NCI-H2171 treated with DMSO at 0.1 percent for 48 hours (cell line): ENCODE measurements around the gene GPD1.
A peak's percentile ranks its signal among the peaks of the same experiment; 100 is the strongest.
"Not testable (repeated sequence)": the region's sequence is repeated elsewhere in the genome, so short reads cannot be mapped to it uniquely, and the experiment has no call there.

Experiments used
- DNase-seq: peaks from one replicate; lab custom pipeline; 2025; lab: John Stamatoyannopoulos, UW

The GPD1 gene

DNA sequence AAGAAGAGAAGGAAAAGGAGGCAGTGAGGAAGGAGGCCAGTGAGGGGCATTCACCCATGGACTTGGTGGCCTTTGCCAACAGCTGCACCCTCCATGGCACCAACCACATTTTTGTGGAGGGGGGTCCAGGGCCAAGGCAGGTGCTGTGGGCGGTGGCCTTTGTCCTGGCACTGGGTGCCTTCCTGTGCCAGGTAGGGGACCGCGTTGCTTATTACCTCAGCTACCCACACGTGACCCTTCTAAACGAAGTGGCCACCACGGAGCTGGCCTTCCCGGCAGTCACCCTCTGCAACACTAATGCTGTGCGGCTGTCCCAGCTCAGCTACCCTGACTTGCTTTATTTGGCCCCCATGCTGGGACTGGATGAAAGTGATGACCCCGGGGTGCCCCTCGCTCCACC lies 30.1 kb upstream of the GPD1 start:
- DNase-seq, result no peak

DNA sequence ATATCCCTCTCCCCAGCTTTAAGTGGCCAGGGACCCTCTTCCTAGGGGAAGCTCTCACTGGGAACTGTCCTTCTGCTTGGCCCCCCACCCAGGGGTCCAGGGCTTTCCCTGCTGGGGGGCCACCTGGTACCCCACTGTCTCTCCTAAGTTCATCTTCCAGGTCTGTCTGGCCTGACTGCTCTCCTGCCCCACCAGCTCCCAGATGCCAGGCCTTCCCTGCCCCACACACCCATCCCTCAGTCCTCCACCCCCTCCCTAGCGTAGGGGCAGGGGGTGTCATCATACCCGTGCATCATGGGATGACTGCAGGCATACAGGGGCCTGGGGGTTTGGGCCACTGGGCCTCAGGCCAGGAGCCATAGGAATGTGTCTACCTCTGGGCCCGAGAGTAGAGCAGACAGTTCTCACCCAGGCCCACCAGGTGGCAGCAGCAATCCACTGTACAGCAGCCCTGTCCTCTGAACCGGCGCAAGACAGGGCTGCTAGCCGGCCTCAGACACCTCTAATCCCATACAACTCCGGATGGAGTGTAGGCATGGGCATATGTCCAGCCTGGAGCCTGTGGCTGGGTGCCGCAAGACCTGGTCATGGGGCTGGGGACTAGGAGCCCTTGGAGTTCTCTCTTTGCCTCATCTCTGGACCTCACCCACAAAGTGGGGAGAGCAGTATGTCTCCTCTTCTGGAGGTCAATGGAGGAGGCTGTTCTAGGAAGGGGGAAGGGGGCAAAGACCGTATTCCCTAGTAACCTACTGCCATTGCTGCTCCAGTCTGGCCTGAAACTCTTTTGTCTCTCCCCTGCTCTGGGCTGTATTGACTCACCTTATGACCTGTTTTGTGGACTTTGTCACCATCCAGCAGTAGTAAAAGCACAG lies 28.6 kb upstream of the GPD1 start:
- DNase-seq, result peak; percentile 60

DNA sequence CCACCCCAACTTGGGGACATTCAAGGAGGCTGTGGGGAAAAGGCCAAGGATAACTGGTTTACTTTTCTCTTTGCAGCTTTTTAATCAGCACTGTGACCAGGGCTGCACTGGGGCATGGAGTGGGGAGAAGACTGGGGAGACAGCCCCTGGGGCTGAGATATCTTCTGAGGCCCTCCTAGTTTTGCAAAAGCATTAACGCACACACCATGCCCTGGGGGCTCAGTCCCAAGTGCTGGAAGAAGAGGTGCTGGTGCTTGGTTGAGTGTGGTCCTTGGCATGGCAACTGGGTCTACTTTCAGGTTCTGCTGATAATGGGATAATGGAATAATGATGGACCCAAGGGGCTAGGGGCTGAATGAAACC lies 28.0 kb upstream of the GPD1 start:
- DNase-seq, result no peak

DNA sequence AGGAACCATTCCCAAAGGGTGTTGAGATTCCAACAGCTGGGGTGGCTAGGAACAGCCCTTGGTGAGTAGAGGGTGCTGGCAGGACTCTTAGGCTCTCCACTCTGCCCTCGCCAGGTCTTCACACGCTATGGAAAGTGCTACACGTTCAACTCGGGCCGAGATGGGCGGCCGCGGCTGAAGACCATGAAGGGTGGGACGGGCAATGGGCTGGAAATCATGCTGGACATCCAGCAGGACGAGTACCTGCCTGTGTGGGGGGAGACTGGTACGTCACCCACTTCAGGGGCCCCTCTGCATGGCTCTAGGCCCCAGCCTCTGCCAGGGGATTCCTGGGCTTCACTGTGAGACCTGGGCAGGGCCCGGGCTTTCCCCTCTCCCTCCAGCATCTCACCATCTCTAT lies 26.7 kb upstream of the GPD1 start:
- no peak for DNase-seq

DNA sequence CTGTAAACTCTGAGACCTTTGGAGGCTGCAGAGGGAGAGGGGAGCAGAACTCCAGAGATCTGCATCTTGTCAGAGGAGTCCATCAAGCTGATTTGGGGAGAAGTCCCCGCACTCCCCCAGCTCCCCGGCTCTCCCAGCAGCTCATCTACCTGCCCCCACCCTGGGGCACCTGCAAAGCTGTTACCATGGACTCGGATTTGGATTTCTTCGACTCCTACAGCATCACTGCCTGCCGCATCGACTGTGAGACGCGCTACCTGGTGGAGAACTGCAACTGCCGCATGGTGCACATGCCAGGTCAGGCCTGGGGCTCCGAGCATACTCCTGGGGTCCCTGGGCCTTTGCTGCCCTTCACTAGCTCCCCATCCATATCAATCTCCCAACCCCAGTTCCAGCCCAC lies 25.5 kb upstream of the GPD1 start:
- DNase-seq, result no peak

DNA sequence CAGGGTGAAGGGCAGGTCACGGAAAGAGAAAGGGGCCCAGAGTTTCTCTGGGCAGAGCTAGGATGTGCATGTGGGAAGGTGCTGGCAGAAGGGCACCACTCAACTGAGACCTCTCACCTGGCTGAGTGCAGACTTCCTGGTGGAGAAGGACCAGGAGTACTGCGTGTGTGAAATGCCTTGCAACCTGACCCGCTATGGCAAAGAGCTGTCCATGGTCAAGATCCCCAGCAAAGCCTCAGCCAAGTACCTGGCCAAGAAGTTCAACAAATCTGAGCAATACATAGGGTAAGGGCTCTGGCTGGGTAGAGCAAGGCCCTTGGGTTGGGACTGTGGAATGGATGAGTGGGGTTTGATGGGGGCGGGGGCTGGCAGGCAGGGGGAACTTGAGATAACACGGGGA lies 24.0 kb upstream of the GPD1 start:
- no peak for DNase-seq

DNA sequence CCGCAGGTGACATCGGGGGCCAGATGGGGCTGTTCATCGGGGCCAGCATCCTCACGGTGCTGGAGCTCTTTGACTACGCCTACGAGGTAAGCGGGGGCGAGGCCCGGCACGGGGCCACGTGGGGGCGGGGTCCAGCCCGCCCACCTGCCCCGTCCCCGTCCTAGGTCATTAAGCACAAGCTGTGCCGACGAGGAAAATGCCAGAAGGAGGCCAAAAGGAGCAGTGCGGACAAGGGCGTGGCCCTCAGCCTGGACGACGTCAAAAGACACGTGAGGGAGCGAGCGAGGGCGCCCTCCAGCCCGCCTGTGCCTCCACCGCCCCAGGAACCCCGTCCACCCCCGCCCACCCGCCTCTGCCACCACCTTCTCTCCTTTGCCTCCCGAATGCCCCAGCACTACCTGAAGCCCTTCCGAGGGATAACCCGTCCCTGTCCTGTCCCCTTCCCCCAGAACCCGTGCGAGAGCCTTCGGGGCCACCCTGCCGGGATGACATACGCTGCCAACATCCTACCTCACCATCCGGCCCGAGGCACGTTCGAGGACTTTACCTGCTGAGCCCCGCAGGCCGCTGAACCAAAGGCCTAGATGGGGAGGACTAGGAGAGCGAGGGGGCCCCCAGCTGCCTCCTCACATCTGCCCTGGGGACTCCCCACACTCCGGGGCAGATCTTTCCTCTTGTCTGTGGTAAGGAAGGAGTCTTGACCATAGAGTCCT lies 22.6 kb upstream of the GPD1 start:
- DNase-seq, result no peak

DNA sequence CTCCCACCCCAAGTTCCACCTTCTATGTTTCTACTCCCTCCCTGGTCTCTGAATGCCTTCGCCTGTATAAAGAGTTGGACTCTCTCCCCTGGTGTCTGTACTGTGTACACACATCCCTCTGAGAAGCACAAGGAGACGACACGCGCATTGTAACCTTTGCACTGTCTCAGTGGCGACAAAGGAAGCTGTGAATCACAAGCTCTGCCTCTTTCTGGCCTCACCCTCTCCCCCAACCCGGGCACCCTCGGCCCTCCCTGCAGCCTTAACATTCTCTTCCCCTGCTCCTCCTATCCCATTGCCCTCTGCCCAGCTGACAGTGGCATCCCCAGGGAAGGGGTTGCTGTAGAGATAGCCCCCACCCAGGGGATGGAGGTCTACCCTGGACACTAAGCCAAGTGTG lies 21.2 kb upstream of the GPD1 start:
- DNase-seq, result no peak

DNA sequence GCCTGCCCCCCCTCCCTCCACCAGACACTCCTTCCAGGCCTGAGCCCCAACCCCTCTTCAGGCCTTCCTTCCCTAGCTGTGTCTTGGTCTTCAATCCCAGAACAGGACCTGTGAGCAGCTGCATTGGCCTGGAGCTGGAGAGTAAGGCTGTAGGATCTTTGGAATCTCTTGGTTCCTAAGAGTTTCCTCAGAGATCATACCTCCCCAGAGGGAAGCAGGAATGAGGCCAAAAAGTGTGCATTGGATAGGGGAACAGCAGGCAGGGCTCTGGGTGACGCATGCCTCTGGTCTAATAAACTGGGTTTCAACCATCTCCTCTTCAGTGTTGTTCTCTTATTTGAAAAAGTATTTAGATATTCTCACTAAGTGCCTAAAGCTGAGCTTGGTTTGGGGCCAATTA lies 20.5 kb upstream of the GPD1 start:
- no peak for DNase-seq

DNA sequence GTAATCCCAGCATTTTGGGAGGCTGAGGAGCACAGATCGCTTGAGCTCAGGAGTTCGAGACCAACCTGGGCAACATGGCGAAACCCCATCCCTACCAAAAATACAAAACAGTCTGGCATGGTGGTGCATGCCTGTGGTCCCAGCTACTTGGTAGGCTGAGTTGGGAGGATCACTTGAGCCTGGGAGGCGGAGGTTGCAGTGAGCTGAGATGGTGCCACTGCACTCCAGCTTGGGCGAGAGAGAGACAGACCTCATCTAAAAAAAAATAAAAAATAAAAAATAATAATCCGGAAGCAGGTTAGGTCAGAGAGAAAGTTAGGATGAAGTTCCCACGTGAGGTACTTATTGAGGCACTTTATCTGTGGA lies 19.4 kb upstream of the GPD1 start:
- DNase-seq, result not testable (repeated sequence)

DNA sequence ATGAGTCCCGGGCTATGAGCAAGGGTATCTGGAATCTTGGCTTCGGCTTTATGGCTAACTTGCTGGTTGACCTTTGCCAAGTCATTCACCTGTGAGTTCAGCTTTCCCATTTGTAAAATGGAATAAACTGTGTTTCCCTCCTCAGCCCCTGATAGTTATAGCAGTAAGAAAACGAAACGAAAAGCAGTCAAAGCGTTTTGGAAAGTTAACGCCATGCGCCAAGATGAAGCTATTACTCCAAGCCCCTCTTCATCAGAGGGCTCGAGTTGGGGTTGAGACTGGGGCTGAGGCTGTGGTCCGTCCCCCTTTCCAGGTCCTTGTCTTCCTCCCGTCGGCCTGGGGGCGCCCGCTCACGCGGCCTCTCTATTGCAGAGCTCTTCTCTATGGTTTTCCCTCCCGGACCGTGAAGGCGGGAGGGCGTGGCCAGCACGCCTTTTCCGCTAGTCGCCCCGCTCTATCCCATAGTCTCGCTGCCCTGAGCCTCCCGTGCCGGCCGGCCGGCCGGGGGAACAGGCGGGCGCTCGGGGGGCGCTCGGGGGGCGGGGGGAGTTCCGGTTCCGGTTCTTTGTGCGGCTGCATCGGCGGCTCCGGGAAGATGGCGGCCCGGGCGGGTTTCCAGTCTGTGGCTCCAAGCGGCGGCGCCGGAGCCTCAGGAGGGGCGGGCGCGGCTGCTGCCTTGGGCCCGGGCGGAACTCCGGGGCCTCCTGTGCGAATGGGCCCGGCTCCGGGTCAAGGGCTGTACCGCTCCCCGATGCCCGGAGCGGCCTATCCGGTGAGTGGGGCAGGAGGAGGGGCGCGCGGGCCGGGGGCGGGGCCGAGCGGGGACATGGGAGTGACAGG lies 18.8 kb upstream of the GPD1 start, which contains the start of gene SMARCD1:
Gene SMARCD1, plus strand, starts transcription at position 568 of the 840 bp plus-strand sequence. Its CDS starts 28 bp downstream, at position 596.
- DNase-seq, result peak; percentile 96

DNA sequence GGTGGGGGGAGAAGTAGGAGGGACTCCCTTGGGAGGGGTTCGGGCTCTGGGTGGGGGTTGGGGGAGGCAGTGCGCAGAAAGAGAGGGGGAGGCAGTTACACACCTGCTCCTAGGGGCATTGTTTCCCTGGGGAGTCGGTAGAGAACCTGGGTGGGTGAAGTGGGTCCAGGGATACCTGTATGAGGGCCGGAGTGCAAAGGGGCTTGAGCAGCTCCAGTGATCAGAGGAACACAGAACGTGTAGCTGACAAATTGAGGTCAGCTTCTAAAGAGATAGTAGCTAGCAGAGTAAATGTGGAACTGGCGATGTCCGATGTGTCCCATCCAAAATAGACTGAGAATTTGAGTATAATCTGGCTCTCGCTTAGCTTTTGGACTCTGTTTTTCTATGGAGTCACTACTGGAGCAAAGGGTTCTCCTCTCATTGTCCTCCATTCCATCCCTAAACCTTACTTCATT lies 18.2 kb upstream of the GPD1 start:
- peak; percentile 84 for DNase-seq

DNA sequence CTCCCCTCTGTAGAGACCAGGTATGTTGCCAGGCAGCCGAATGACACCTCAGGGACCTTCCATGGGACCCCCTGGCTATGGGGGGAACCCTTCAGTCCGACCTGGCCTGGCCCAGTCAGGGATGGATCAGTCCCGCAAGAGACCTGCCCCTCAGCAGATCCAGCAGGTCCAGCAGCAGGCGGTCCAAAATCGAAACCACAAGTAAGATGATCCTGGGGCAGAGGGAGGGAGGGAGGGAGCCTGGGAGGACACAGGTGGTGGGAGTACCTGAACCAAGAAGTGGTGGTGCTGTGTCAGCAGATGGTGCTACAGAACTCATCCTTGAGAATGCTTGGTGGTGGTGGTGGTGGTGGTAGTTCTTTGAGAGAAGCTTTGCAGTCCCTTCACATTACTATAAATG lies 17.7 kb upstream of the GPD1 start:
- peak; percentile 48 for DNase-seq

DNA sequence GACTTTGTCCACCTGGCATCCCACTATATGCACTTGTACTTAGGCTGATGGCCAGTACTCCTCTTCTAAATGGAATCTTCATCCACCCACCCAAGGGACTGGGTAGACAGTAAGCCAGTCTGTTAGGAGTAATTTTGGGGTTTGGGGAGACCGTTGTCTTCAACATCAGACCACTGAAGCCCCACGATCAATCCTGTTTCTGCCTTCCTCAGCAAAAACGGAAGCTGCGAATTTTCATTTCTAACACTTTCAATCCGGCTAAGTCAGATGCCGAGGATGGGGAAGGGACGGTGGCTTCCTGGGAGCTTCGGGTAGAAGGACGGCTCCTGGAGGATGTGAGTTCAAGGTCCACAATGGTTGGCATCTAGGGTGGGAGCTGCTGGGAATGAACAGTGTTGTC lies 16.7 kb upstream of the GPD1 start:
- no peak for DNase-seq

DNA sequence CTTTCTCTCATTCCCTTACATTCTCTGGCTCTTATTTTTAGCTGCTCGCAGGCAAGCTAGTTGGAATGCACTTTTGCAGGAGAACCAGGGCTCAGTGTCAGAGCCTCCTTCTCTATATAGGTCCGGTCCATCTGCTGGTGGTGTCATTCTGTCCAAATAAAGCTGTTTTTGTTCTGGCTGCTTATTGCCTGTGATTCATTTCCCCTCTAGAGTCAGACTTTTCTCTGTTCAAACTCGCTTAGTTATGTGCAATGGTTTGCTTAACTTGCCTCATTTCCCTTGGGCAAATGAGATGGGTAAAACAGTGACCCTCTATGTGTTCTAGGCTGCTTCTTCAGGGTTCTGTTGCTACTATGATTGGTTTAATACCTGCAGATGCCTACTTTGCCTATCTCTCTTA lies 15.8 kb upstream of the GPD1 start:
- DNase-seq, result no peak

DNA sequence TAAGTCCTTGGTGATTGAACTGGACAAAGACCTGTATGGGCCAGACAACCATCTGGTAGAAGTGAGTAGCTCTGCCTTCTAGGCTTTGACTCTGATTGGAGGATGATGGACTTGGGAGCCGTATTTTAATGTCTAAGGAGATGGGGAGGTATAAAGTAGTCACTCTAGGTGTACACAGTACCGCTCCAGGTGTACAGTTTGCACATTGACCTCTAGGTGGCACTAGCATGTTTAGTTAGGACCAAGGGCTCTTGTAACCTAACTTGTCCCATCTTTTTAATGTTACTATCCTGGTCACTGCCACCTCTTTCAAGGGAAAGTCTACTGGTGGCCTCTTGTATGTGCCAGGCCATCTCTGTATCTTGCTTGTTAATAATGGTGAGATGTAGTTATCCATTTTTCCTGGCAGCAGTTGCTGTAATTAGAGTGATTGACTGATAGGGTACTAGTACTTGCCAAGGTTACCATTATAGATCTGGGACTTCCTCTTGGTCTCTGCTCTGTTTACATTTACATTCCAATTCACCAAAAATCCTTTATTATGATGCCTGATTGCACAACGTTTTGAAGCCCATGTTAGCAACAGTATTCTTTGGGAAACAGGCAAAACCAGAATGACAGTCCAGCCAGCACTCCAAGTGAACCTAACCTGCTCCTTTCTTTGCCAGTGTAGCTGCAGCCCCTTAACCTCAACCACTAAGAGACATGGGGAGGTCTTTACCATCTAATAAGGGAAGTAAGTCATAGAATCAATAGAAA lies 15.1 kb upstream of the GPD1 start:
- peak; percentile 76 for DNase-seq

DNA sequence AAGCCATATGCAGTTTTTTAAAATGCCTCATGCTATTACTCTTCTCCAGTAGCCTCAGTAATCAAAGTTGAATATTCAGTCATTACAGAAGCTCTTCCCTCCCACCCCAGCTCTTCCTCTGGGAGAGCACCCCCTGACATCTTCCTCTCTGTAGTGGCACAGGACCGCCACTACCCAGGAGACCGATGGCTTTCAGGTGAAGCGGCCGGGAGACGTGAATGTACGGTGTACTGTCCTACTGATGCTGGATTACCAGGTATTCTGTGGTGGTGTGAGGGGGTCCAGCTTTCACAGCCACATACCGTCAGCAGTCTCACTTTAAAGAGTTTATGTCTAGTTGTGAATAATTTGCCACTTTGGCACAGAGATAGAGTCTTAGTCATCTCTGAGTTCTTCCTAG lies 14.1 kb upstream of the GPD1 start:
- DNase-seq, result no peak

DNA sequence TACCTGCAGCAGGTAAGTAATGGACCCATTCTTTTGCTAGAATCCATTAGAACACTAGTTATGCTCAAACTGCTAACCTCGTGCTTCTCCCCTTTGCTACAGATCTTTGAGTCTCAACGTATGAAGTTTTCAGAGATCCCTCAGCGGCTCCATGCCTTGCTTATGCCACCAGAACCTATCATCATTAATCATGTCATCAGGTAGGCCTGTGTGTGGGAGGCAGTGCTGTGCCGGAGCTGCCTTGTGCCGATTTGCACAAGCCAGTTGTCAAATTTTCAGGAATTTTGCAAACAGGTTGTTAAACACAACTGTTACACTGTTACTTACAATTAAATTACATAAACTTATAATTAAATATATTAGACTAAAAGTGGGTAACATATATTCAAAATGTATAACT lies 13.4 kb upstream of the GPD1 start:
- no peak for DNase-seq

DNA sequence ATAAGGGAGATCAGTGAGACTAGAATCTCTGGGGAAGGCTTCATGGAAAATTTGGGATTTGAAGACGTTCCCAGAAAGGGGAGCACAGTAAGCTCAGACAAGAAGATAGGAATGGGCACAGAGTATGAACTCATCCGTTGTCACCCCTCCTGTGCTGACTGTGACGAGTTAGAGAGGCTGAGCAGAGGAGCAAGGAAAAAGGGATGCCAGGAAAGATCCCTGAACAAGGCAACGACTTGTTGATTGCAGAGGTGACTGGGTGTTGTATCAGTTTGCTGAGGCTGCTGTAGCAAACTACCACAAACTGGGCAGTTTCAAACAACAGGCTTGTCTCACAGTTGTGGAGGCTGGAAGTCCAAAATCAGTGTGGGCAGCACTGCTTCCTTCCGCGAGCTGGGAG lies 5.9 kb upstream of the GPD1 start:
- DNase-seq, result no peak

DNA sequence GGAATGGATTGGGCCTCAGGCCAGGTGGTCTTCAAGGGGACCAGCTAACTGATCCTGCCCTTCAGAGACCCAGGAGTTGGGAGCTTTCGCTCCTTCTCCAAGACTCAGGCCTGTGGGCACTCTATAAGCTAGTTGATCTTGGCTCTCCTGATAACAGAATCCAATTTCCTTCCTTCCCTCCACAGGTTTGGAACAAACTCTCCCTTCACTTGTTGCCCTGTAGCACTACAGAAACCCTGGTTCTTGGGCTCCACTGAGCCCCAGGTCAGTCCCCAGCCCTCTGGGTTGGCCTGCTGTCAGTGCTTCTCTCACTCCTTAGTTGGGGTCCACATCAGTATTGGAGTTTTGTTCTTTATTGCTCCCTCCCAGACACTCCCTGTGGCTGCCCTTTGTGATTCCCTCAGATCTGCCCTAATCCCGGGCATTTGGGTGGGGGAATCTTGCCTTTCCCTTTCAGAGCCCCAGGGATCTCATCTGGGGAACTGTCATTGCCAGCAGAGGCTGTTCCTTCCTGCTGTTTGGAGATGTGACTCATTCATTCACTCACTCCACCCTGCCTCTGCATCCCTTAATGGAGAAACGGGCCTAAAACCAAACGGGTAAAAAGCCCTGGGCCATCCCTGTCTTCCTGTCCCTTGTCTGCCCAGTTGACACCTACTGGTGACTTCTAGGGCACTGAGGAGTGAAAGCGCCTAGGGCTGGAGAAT lies 4.4 kb upstream of the GPD1 start:
- no peak for DNase-seq

DNA sequence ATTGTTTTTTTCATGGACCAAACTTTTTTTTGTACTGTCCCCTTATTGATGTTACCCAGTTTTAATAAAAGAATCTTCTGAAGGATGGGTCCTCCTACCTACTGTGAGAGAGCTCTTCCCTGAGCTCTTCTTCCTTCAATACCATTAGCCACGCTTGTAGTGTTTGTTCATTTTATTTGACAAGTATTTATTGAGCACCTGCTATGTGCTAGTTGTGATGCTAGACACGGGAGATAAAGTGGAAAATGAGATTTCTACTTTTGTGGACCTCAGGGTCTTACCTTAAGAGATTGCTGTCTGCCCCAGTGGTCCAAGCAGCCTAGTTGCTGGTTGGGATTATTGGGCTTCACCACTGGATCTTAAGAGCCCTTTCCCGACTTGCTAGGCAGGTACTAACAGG lies 3.2 kb upstream of the GPD1 start:
- no peak for DNase-seq
